ENCODE results near the gene GCK. TPM values are rescaled to one million over a fixed set of nuclear protein-coding genes. Genes with fewer than 3 reads are reported as not detected.

The GCK gene
- total and polyA plus RNA-seq, 7 donors, result 0.27 to 1.8 (median 0.60) TPM; not detected in 2

GRCh38 chr7:44149571-44150465 lies 39.4 kb downstream of the GCK start:
- Histone ChIP-seq H3K9me3 (no peaks in the 10 kb centered on the region), H3K27me3 (peaks cover 4 to 22% (median 16%) of the 10 kb centered on the region in 3 donors), H3K4me3 (no peak overlapping the region), H3K4me1 (peaks cover 0 to 17% (median 16%) of the 10 kb centered on the region in 4 donors), H3K27ac (no peak overlapping the region), H3K36me3 (no peaks in the 10 kb centered on the region)
- 87 to 90% methylated on average over 18 of the region's 18 CpGs for WGBS, 2 donors
- DNase-seq, result peak; percentile 34
- intact Hi-C loops (cut with DNase I), result no loop called here
- no peak for TF ChIP-seq POLR2AphosphoS5 (IDR thresholded peaks at IDR 0.05)
- no peak for TF ChIP-seq EP300 (IDR thresholded peaks at IDR 0.05)
- TF ChIP-seq POLR2A (IDR thresholded peaks at IDR 0.05), result no peak
- no peak for TF ChIP-seq CTCF (IDR thresholded peaks at IDR 0.05)

DNA sequence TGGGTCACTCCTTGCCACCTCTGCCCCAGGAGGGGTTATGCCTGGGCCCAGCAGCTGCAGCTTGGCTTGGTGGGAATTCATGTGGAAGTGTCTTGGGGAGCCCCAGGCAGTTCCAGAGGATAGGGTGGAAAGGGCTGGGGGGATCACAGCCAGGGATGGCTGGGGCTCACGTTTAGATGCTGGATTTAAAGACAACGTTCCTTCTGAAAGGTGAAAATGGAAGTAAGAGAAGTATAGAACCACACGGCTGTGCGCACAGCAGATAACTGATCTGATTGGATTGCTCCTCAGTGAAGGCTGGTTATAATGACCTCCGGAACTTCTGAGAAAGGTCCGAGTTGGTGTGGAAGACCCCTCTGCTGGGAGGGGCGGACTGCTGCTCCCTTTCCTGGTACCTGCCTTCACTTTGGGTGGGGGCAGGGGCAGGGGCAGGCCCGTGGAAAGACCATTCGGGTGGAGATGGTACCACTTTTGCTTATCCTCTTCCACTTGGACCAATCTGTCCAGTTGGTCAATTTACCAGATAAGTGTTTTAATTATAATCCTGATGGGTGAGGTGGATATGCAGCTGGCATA lies 40.2 kb downstream of the GCK start:
- WGBS, 2 donors, result 80 to 91% methylated on average over 9 of the region's 9 CpGs
- TF ChIP-seq CTCF (IDR thresholded peaks at IDR 0.05), result no peak
- no peak for TF ChIP-seq EP300 (IDR thresholded peaks at IDR 0.05)
- no peak for TF ChIP-seq POLR2AphosphoS5 (IDR thresholded peaks at IDR 0.05)
- no peak for TF ChIP-seq POLR2A (IDR thresholded peaks at IDR 0.05)

GRCh38 chr7:44148166-44148565 lies 41.1 kb downstream of the GCK start:
- Histone ChIP-seq H3K4me3 (no peak overlapping the region), H3K9me3 (no peaks in the 10 kb centered on the region), H3K36me3 (no peaks in the 10 kb centered on the region), H3K27ac (no peak overlapping the region), H3K4me1 (peaks cover 0 to 17% (median 16%) of the 10 kb centered on the region in 4 donors), H3K27me3 (peaks cover 4 to 28% (median 17%) of the 10 kb centered on the region in 3 donors)
- WGBS, 2 donors, result 85 to 86% methylated on average over 2 of the region's 2 CpGs
- TF ChIP-seq CTCF (IDR thresholded peaks at IDR 0.05) (no peak), POLR2AphosphoS5 (IDR thresholded peaks at IDR 0.05) (no peak), POLR2A (IDR thresholded peaks at IDR 0.05) (no peak), EP300 (IDR thresholded peaks at IDR 0.05) (no peak)
- intact Hi-C loops (cut with DNase I), result no loop called here
- DNase-seq, result peak; percentile 22

More for the DNA sequence above, 40.2 kb downstream of the GCK start:
- intact Hi-C loops (cut with DNase I), result no loop called here
- H3K27me3 ChIP-seq, result peaks cover 4 to 28% (median 17%) of the 10 kb centered on the region in 3 donors
- H3K27ac ChIP-seq, result no peak overlapping the region
- H3K36me3 ChIP-seq, result no peaks in the 10 kb centered on the region
- peak; percentile 41 for DNase-seq
- no peaks in the 10 kb centered on the region for H3K9me3 ChIP-seq
- no peak overlapping the region for H3K4me3 ChIP-seq
- peaks cover 0 to 17% (median 16%) of the 10 kb centered on the region in 4 donors for H3K4me1 ChIP-seq

- H3K4me3 ChIP-seq, result no peak overlapping the region
- no peak for TF ChIP-seq POLR2AphosphoS5 (IDR thresholded peaks at IDR 0.05)
- no peak for TF ChIP-seq EP300 (IDR thresholded peaks at IDR 0.05)
- no peak for TF ChIP-seq CTCF (IDR thresholded peaks at IDR 0.05)
- no peak for TF ChIP-seq POLR2A (IDR thresholded peaks at IDR 0.05)
- intact Hi-C loops (cut with DNase I), result no loop called here
- H3K9me3 ChIP-seq, result no peaks in the 10 kb centered on the region
- DNase-seq, result peak; percentile 63
- H3K27me3 ChIP-seq, result peaks cover 4 to 28% (median 17%) of the 10 kb centered on the region in 3 donors
- H3K27ac ChIP-seq, result peak overlapping the region in 1 of 4 donors; percentile 38
- WGBS, 2 donors, result 70 to 78% methylated on average over 33 of the region's 33 CpGs
- no peaks in the 10 kb centered on the region for H3K36me3 ChIP-seq
- peaks cover 0 to 17% (median 16%) of the 10 kb centered on the region in 4 donors for H3K4me1 ChIP-seq
These were observed 41.9 kb downstream of the GCK start for GRCh38 chr7:44147026-44147991.

Data from sigmoid colon (tissue), 7 donors.